Activated CD8-positive, alpha-beta T cell treated with anti-CD3 and anti-CD28 coated beads, Interleukin-2, amount 10 ng/mL, durations not matched to agents 7 days and 5 days (primary cell): Measurements from ENCODE around the gene MGAT3. TPM values are rescaled to one million over a fixed set of nuclear protein-coding genes. Genes with fewer than 3 reads are reported as not detected.

Experiments used
- ATAC-seq: fragments of 150-1000 bp; cut with Tn5 transposase; one replicate; pipeline ENCODE4 v1.10.0; 2021; ENCODE audit warnings: moderate library complexity
- CTCF ChIA-PET: fragments of 350-600 bp; sonication (Branson Sonifier 250); formaldehyde crosslinking; loops from one replicate; lab custom pipeline; 2021; ENCODE audit warnings: antibody characterized with exemption; lab: Charles Lee
- POLR2A ChIA-PET: fragments of 350-600 bp; sonication (Branson Sonifier 250); formaldehyde crosslinking; loops from one replicate; lab custom pipeline; 2021; ENCODE audit warnings: antibody characterized with exemption; lab: Charles Lee
- DNase-seq: peaks from one replicate; pipeline ENCODE4 v3.0.0-alpha.2; 2020
- H3K27ac Mint-ChIP-seq: one replicate; pipeline ENCODE4 v1.8.0; 2021; ENCODE audit warnings: mild to moderate bottlenecking, mixed read lengths
- H3K27me3 Mint-ChIP-seq: one replicate; pipeline ENCODE4 v1.8.0; 2021; ENCODE audit warnings: low read depth, mixed read lengths
- H3K36me3 Mint-ChIP-seq: one replicate; pipeline ENCODE4 v1.8.0; 2021; ENCODE audit warnings: low read depth, mixed read lengths
- H3K4me1 Mint-ChIP-seq: one replicate; pipeline ENCODE4 v1.8.0; 2021; ENCODE audit warnings: low read depth, mixed read lengths
- H3K4me3 Mint-ChIP-seq: one replicate; pipeline ENCODE4 v1.8.0; 2021; ENCODE audit warnings: mild to moderate bottlenecking, mixed read lengths
- H3K9me3 Mint-ChIP-seq: one replicate; pipeline ENCODE4 v1.8.0; 2022; ENCODE audit warnings: mixed read lengths; ENCODE audit not compliant: insufficient read depth
- total RNA-seq, 2 experiments: library from RNA; stranded (reverse); gene quantifications; one replicate each; pipeline ENCODE4 v1.2.3, GENCODE V29; 2021

Gene MGAT3
- total RNA-seq, 2 experiments from 2014 or later, result 9.1 to 10.0 TPM

DNA sequence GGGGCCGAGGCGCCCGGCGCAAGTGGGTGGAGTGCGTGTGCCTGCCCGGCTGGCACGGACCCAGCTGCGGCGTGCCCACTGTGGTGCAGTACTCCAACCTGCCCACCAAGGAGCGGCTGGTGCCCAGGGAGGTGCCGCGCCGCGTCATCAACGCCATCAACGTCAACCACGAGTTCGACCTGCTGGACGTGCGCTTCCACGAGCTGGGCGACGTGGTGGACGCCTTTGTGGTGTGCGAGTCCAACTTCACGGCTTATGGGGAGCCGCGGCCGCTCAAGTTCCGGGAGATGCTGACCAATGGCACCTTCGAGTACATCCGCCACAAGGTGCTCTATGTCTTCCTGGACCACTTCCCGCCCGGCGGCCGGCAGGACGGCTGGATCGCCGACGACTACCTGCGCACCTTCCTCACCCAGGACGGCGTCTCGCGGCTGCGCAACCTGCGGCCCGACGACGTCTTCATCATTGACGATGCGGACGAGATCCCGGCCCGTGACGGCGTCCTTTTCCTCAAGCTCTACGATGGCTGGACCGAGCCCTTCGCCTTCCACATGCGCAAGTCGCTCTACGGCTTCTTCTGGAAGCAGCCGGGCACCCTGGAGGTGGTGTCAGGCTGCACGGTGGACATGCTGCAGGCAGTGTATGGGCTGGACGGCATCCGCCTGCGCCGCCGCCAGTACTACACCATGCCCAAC is 31.2 kb downstream of the MGAT3 start:
- CTCF ChIA-PET, result interaction anchor here (0.9 kb wide), 1 partner anchor 8 kb away, joined by 4 read pairs; no protein-coding TSS in a partner anchor
- H3K36me3 Mint-ChIP-seq, result peaks cover 5% of the 10 kb centered on the region
- H3K9me3 Mint-ChIP-seq, result no peaks in the 10 kb centered on the region
- peaks cover 24% of the 10 kb centered on the region for H3K4me1 Mint-ChIP-seq
- ATAC-seq (no peak), DNase-seq (no peak)
- POLR2A ChIA-PET, result no interaction called here
- no peak overlapping the region for H3K4me3 Mint-ChIP-seq
- H3K27ac Mint-ChIP-seq, result no peak overlapping the region
- no peaks in the 10 kb centered on the region for H3K27me3 Mint-ChIP-seq

DNA sequence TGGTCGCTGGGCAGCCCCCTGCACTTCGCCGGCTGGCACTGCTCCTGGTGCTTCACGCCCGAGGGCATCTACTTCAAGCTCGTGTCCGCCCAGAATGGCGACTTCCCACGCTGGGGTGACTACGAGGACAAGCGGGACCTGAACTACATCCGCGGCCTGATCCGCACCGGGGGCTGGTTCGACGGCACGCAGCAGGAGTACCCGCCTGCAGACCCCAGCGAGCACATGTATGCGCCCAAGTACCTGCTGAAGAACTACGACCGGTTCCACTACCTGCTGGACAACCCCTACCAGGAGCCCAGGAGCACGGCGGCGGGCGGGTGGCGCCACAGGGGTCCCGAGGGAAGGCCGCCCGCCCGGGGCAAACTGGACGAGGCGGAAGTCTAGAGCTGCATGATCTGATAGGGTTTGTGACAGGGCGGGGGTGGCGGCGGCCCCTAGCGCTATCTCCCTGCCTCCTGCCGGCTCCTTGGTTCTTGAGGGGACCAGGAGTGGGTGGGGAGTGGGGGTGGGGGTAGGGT is 31.8 kb downstream of the MGAT3 start:
- no peak overlapping the region for H3K27ac Mint-ChIP-seq
- DNase-seq (no peak), ATAC-seq (no peak)
- peaks cover 28% of the 10 kb centered on the region for H3K4me1 Mint-ChIP-seq
- ChIA-PET CTCF (interaction anchor here (10.2 kb wide), 1 partner anchor 39 kb away, joined by 264 read pairs; no protein-coding TSS in a partner anchor), POLR2A (no interaction called here)
- H3K27me3 Mint-ChIP-seq, result no peaks in the 10 kb centered on the region
- H3K4me3 Mint-ChIP-seq, result no peak overlapping the region
- H3K36me3 Mint-ChIP-seq, result peaks cover 5% of the 10 kb centered on the region
- no peaks in the 10 kb centered on the region for H3K9me3 Mint-ChIP-seq

DNA sequence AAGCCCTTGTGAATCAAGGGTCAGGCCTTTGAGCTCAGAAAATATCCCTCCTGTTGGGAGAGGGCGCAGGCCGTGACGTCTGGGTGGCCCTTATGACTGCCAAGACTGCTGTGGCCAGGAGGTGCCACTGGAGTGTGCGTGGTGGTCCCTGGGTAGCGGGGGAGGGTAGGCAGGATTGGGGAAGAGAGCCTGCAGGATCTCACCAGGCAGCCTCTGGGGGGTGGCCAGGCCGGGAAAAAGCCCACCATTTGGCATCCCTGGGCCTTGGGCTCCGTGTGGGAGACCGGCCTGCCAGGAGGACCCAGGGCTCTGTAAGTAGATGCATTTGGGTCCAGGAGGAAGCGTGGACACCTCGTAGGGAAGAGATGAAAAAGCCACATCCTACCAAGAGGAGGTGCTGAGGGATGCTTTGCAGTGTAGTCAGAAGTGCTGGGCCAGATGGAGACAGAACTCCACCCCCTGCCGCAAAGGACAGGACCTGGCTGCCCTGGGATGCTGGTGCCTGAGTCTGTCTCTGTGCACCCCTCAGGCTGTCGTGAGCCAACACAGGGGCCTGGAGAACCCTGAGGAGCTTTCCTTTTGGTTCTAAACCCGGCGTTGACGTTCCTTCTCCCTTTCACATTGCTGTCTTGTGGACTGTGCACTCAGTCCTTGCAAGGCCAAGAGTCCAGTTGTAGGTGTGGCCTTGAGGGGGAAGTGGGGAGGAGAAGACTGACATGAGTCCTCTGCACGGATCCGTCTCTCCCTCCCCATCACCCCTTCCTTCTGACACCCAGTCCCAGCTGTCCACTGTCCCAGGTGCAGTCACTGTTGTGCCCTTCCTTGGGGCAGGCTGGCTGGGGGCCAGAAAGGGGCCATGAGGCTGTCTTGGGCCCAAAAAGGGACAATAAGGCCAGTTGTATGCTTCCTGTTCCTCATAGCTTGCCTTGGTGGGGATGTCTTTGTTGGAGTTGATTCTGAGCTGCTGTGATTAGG is 32.6 kb downstream of the MGAT3 start:
- Mint-ChIP-seq H3K27ac (peak overlapping the region; percentile 33), H3K9me3 (no peaks in the 10 kb centered on the region), H3K27me3 (no peaks in the 10 kb centered on the region), H3K4me3 (peak overlapping the region; percentile 37), H3K36me3 (peaks cover 5% of the 10 kb centered on the region), H3K4me1 (peaks cover 31% of the 10 kb centered on the region)
- POLR2A ChIA-PET, result interaction anchor here (1.0 to 1.7 kb wide), 5 partner anchors 13 to 171 kb away, joined by 3 to 13 read pairs (median 6); partner anchors contain the start of genes ATF4 and MIEF1
- DNase-seq (no peak), ATAC-seq (no peak)
- CTCF ChIA-PET, result interaction anchor here (0.7 to 10.2 kb wide), 10 partner anchors 9 to 535 kb away, joined by 3 to 264 read pairs (median 6); partner anchors contain the start of genes MIEF1 and TAB1

DNA sequence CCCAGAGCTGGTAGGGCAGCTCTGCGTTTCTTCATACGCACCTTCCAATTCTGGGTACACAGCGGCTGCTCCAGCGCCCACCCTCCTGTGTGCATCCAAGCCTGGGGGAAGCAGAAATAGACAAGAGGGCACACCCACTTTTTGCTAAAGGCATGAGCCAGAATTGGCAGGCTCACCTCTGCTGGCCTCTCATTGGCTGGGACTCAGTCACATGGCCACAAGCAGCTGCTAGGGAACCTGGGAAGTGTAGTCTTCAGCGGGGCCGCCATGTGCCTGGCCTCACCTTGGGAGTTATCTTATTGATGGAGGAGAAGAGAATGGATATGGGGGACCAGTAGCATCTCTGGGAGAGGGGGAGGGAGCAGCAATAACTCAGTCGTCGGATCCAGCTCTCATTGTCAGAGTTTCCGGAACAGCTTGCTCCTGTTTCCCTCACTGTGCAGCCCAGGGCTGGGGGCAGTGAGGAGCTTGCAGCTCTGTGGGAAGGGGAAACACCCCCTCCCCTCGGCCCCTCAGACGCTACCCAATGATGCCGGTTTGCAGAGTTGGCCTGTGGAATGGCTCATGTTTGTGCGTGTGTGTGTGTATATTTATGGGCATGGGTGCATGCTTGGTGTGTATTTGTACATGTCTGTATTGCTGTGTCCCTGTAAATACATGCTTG is 33.5 kb downstream of the MGAT3 start:
- peak; percentile 89 for DNase-seq
- peak; percentile 99 for ATAC-seq
- peak overlapping the region; percentile 33 for H3K27ac Mint-ChIP-seq
- H3K27me3 Mint-ChIP-seq, result no peaks in the 10 kb centered on the region
- POLR2A ChIA-PET, result interaction anchor here (1.0 to 1.7 kb wide), 6 partner anchors 12 to 172 kb away, joined by 3 to 13 read pairs (median 5); partner anchors contain the start of genes ATF4 and MIEF1
- H3K36me3 Mint-ChIP-seq, result peaks cover 5% of the 10 kb centered on the region
- H3K4me1 Mint-ChIP-seq, result peaks cover 39% of the 10 kb centered on the region
- peak overlapping the region; percentile 37 for H3K4me3 Mint-ChIP-seq
- H3K9me3 Mint-ChIP-seq, result no peaks in the 10 kb centered on the region
- CTCF ChIA-PET, result interaction anchor here (0.7 to 10.2 kb wide), 11 partner anchors 9 to 534 kb away, joined by 3 to 264 read pairs (median 4); partner anchors contain the start of genes MIEF1 and TAB1

DNA sequence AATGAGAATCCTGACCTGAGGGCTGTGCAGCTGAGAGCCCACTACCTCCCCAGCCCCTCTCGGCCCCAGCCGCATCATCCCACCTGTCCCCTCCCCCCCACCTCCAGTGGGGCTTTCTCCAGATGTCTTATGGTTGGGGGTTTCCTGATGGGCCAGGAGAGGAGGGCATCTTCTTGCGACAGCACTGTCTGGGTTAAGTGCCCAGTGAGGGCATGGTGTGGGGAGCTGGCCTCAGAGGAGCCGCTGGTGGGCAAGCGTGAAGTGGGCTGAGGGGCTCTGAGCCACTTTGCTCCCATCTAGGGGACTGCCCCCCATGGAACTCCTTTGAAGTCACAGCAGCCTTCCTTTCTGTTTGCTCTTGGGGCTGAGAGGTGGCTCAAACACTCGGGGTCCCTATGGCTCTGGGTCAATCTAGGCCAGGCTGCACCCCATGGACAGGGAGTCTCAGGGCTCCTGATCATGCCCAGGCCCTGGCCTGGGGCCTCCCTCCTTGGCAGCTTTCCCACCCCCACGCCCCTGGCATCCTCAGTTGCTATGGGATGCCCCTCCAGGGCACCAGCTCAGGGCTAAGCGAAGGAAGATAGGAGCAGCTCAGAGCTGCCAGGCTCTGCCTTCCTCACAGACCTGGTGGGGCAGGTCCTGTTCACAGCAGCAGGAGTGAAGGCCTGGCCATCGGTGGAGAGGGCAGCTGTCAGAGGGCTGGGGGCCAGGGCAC is 34.3 kb downstream of the MGAT3 start:
- H3K9me3 Mint-ChIP-seq, result no peaks in the 10 kb centered on the region
- DNase-seq, result no peak
- no peak for ATAC-seq
- H3K27ac Mint-ChIP-seq, result no peak overlapping the region
- H3K27me3 Mint-ChIP-seq, result no peaks in the 10 kb centered on the region
- peaks cover 5% of the 10 kb centered on the region for H3K36me3 Mint-ChIP-seq
- ChIA-PET CTCF (interaction anchor here (1.0 to 10.2 kb wide), 6 partner anchors 25 to 534 kb away, joined by 3 to 264 read pairs (median 8); partner anchors contain the start of gene TAB1), POLR2A (interaction anchor here (1.0 to 1.7 kb wide), 6 partner anchors 11 to 173 kb away, joined by 3 to 13 read pairs (median 5); partner anchors contain the start of genes ATF4 and MIEF1)
- H3K4me1 Mint-ChIP-seq, result peaks cover 43% of the 10 kb centered on the region
- no peak overlapping the region for H3K4me3 Mint-ChIP-seq

DNA sequence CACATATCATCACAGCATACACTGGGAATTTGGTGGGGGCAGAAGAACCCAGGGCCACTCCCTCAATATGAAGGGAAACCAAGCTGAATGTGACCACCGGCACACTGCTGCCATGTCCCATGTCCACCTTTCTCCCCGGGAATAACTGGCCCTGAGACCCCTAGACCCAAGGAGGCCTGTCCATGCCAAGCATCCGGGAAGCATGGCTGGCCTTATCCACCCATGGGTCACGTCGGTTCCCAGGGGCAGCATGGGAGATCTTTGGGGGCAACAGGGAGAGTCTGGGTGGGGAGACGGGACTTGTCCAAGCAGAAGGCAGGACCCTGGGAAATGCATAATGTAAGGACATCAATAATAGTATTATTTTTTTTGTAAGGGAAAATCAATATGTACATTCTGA is 34.9 kb downstream of the MGAT3 start:
- ATAC-seq, result no peak
- no peak overlapping the region for H3K27ac Mint-ChIP-seq
- peaks cover 43% of the 10 kb centered on the region for H3K4me1 Mint-ChIP-seq
- no peak overlapping the region for H3K4me3 Mint-ChIP-seq
- H3K27me3 Mint-ChIP-seq, result no peaks in the 10 kb centered on the region
- no peak for DNase-seq
- peaks cover 5% of the 10 kb centered on the region for H3K36me3 Mint-ChIP-seq
- CTCF ChIA-PET, result interaction anchor here (2.2 to 10.2 kb wide), 4 partner anchors 25 to 92 kb away, joined by 8 to 264 read pairs (median 37); partner anchors contain the start of gene TAB1
- H3K9me3 Mint-ChIP-seq, result no peaks in the 10 kb centered on the region
- POLR2A ChIA-PET, result interaction anchor here (0.6 to 1.1 kb wide), 2 partner anchors 31 to 37 kb away, joined by 3 read pairs; no protein-coding TSS in a partner anchor

DNA sequence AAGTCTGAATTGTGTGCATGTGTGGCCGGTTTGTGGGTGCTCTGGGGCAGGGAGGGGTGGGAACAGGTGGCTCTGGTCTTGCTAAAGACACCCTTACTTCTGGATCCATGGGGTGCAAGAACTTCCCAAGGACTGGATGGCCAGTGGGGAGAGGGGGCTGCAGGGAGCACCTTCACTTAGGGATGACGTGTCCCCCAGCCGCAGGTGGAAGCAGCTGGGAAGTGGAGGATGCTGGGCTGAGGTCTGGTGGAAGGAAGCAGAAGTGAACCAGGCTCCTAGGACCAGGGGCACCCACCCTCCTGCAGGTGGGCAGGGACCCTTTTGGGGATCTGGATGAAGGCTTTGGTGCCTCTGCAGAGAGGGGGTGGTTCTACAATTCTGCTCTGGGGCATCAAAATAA is 35.4 kb downstream of the MGAT3 start:
- ATAC-seq, result no peak
- H3K27me3 Mint-ChIP-seq, result no peaks in the 10 kb centered on the region
- peaks cover 5% of the 10 kb centered on the region for H3K36me3 Mint-ChIP-seq
- H3K4me1 Mint-ChIP-seq, result peaks cover 43% of the 10 kb centered on the region
- POLR2A ChIA-PET, result interaction anchor here (0.6 kb wide), 1 partner anchor 37 kb away, joined by 3 read pairs; no protein-coding TSS in a partner anchor
- H3K27ac Mint-ChIP-seq, result no peak overlapping the region
- H3K4me3 Mint-ChIP-seq, result no peak overlapping the region
- CTCF ChIA-PET, result interaction anchor here (0.8 to 10.2 kb wide), 9 partner anchors 10 to 547 kb away, joined by 3 to 264 read pairs (median 9); partner anchors contain the start of genes ATF4, MIEF1 and TAB1
- H3K9me3 Mint-ChIP-seq, result no peaks in the 10 kb centered on the region
- no peak for DNase-seq

DNA sequence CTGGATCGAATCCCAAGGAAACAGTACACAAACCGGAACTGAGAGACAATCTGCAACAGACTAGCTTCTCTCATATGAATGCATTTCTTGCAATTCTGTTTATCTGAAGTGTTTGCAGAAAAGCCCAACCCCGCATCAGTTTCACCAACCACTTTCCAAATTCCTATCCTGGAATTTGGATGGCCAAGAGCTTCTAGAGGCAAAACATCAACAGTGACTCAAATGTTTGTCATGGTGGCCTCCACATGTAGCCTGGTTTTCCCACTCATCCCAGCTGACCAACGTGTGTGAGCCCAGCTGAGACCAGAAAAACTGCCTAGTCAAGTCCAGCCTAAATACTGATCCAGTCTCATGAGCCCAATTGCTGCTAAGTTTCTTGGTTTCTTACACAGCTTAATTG is 36.9 kb downstream of the MGAT3 start:
- Mint-ChIP-seq H3K4me3 (no peak overlapping the region), H3K27me3 (peaks cover 1% of the 10 kb centered on the region), H3K9me3 (no peaks in the 10 kb centered on the region), H3K36me3 (no peaks in the 10 kb centered on the region), H3K27ac (peak overlapping the region; percentile 47), H3K4me1 (peaks cover 44% of the 10 kb centered on the region)
- CTCF ChIA-PET, result interaction anchor here (0.6 to 10.2 kb wide), 24 partner anchors 9 to 546 kb away, joined by 3 to 264 read pairs (median 6); partner anchors contain the start of genes ATF4, MIEF1 and TAB1
- DNase-seq (no peak), ATAC-seq (no peak)
- POLR2A ChIA-PET, result interaction anchor here (1.0 to 2.3 kb wide), 5 partner anchors 8 to 36 kb away, joined by 3 to 10 read pairs (median 7); partner anchors contain the start of genes ATF4 and MIEF1

DNA sequence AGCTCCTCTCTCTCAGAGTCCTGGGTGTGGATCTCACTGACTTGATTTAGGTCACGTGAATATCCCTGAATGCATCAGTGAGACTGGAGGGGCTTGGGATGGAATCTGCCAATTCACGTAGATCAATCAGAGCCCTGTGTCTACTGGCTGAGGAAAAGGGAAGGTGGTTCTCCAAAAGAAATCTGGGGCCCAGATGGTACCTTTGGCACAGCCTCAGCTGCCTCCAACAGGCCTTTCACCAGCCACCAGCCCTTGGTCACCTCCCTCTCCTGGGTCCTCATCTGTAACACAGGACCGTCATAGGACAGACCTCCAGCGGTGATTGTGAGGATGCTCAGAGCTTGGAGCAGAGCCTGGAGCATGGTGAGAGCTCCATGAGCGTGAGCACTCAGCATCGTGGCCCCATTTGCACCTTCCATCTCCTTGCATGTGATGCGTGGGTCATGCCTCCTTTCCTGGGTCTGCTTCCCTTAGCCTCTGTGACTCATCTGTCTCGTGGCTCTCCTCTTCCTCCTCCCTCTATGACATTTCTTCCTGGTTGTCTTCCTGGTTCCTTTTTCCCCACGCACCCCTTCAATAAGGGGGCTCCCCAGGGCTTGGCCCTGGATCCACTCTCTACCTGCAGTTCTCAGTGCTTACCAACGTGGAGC is 37.8 kb downstream of the MGAT3 start:
- Mint-ChIP-seq H3K4me3 (no peak overlapping the region), H3K27me3 (peaks cover 6% of the 10 kb centered on the region), H3K36me3 (no peaks in the 10 kb centered on the region), H3K27ac (no peak overlapping the region), H3K4me1 (peaks cover 37% of the 10 kb centered on the region), H3K9me3 (no peaks in the 10 kb centered on the region)
- POLR2A ChIA-PET, result interaction anchor here (1.0 to 2.3 kb wide), 5 partner anchors 7 to 35 kb away, joined by 3 to 10 read pairs (median 7); partner anchors contain the start of genes ATF4 and MIEF1
- ATAC-seq (no peak), DNase-seq (no peak)
- CTCF ChIA-PET, result interaction anchor here (0.6 to 10.2 kb wide), 18 partner anchors 8 to 545 kb away, joined by 3 to 264 read pairs (median 6); partner anchors contain the start of genes ATF4, MIEF1 and TAB1
